HCT116 (cell line): ENCODE data around the gene RND1. TPM values are rescaled to one million over a fixed set of nuclear protein-coding genes. Genes with fewer than 3 reads are reported as not detected.

Experiments
- ATAC-seq: fragments of 200-7000 bp; cut with Tn5 transposase; 2 replicates; pipeline ENCODE4 v1.9.1; 2020; ENCODE audit warnings: mild to moderate bottlenecking, moderate library complexity
- BruUV-seq: library from RNA; stranded (reverse); fragments of 400-500 nt; replicated peaks from 2 replicates; lab custom pipeline; 2021; lab: Mats Ljungman, UMichigan
- CTCF ChIA-PET: fragments of 300-600 bp; sonication (Branson Sonifier 250); formaldehyde crosslinking; loops from one replicate; lab custom pipeline; 2021; ENCODE audit warnings: antibody characterized with exemption; lab: Charles Lee
- POLR2A ChIA-PET: fragments of 300-600, 350-600 bp; sonication (Branson Sonifier 250); formaldehyde crosslinking; loops from one replicate; lab custom pipeline; 2021; ENCODE audit warnings: antibody characterized with exemption; lab: Charles Lee
- RAD21 ChIA-PET, 2 experiments: fragments of 300-600 bp; sonication (Branson Sonifier 250); formaldehyde crosslinking; loops; one replicate each; lab custom pipeline; 2023; ENCODE audit warnings: low total read pairs in 2 of 2; ENCODE audit not compliant: uncharacterized antibody in 2 of 2, unreplicated experiment in 2 of 2, low non-redundant PET in 1 of 2; lab: Charles Lee
- DNase-seq: peaks from one replicate; pipeline ENCODE4 v3.0.0-alpha.2; 2010; ENCODE audit warnings: low read depth, low spot score
- H2AFZ ChIP-seq: fragments of 200-600 bp; shearing (Covaris generic), sonication (generic); 2 replicates; pipeline ENCODE4 v1.6.1; 2017; ENCODE audit warnings: low read depth, mixed run types, mixed read lengths, antibody characterized with exemption, low read length; ENCODE audit not compliant: poor library complexity, severe bottlenecking
- H3K27ac ChIP-seq: 2 replicates; pipeline ENCODE4 v1.5.1; 2012; ENCODE audit warnings: low read depth, low read length
- H3K27me3 ChIP-seq: fragments of 200-600 bp; sonication (generic); 2 replicates; pipeline ENCODE4 v1.6.1; 2016; ENCODE audit warnings: mixed run types, low read length, mixed read lengths; ENCODE audit not compliant: insufficient read depth
- H3K36me3 ChIP-seq, 2 experiments: fragments of 200-500 bp in 1 of 2; fragments of 200-600 bp in 1 of 2; sonication (Bioruptor generic) in 1 of 2; sonication (generic) in 1 of 2; 2 replicates each; pipeline versions ENCODE4 v1.5.1 to v1.6.1; 2014 to 2016; ENCODE audit warnings: low read length in 2 of 2, inconsistent platforms in 1 of 2, mixed read lengths in 1 of 2, mixed run types in 1 of 2; ENCODE audit not compliant: insufficient read depth in 2 of 2, control insufficient read depth in 1 of 2
- H3K4me1 ChIP-seq, 2 experiments: fragments of 200-600 bp in 1 of 2; sonication (generic) in 1 of 2; 2 replicates each; pipeline versions ENCODE4 v1.5.1 to v1.6.1; 2012 to 2017; ENCODE audit warnings: low read length in 2 of 2, inconsistent platforms in 1 of 2, mild to moderate bottlenecking in 1 of 2, mixed read lengths in 1 of 2, mixed run types in 1 of 2, moderate library complexity in 1 of 2; ENCODE audit not compliant: insufficient read depth in 2 of 2, control insufficient read depth in 1 of 2
- H3K4me2 ChIP-seq: fragments of 200-600 bp; sonication (generic); 2 replicates; pipeline ENCODE4 v1.6.1; 2017; ENCODE audit warnings: mixed run types, low read length, mixed read lengths
- H3K4me3 ChIP-seq, 2 experiments: fragments of 200-600 bp in 1 of 2; sonication (generic) in 1 of 2; replicated peaks in 1 of 2; 2 replicates each; pipeline ENCODE4 v1.5.1; 2011 to 2016; ENCODE audit warnings: low read length in 2 of 2, control low read depth in 1 of 2, low read depth in 1 of 2, mild to moderate bottlenecking in 1 of 2, mixed read lengths in 1 of 2, mixed run types in 1 of 2
- H3K79me2 ChIP-seq: fragments of 200-600 bp; sonication (generic); 2 replicates; pipeline ENCODE4 v1.6.1; 2017; ENCODE audit warnings: mild to moderate bottlenecking, mixed run types, low read length, moderate library complexity, mixed read lengths; ENCODE audit not compliant: insufficient read depth
- H3K9ac ChIP-seq: fragments of 200-600 bp; sonication (generic); 2 replicates; pipeline ENCODE4 v1.6.1; 2016; ENCODE audit warnings: low read length, mixed read lengths
- H3K9me2 ChIP-seq: fragments of 200-600 bp; sonication (generic), shearing (Covaris generic); 2 replicates; pipeline ENCODE4 v1.6.1; 2017; ENCODE audit warnings: mixed run types, mild to moderate bottlenecking, moderate library complexity; ENCODE audit not compliant: insufficient read depth
- H3K9me3 ChIP-seq, 2 experiments: fragments of 200-500 bp in 1 of 2; fragments of 200-600 bp in 1 of 2; sonication (Bioruptor generic) in 1 of 2; sonication (generic) in 1 of 2; 2 replicates each; pipeline ENCODE4 v1.6.1; 2014 to 2017; ENCODE audit warnings: low read length in 2 of 2, mixed read lengths in 2 of 2, inconsistent platforms in 1 of 2, low read depth in 1 of 2, mild to moderate bottlenecking in 1 of 2, mixed run types in 1 of 2, moderate library complexity in 1 of 2; ENCODE audit not compliant: control insufficient read depth in 1 of 2, insufficient read depth in 1 of 2
- H4K20me1 ChIP-seq: fragments of 200-600 bp; sonication (generic), shearing (Covaris generic); 2 replicates; pipeline ENCODE4 v1.6.1; 2017; ENCODE audit warnings: mixed run types, mild to moderate bottlenecking, moderate library complexity; ENCODE audit not compliant: insufficient read depth
- ATF3 ChIP-seq: IDR thresholded peaks from 2 replicates; pipeline ENCODE4 v1.6.1; 2012
- EGR1 ChIP-seq: IDR thresholded peaks from 2 replicates; pipeline ENCODE4 v1.6.1; 2012; ENCODE audit warnings: low read depth
- ELF1 ChIP-seq: IDR thresholded peaks from 2 replicates; pipeline ENCODE4 v1.6.1; 2012; ENCODE audit warnings: low read depth, borderline replicate concordance
- EZH2phosphoT487 ChIP-seq: fragments of 200-600 bp; IDR thresholded peaks from 2 replicates; pipeline ENCODE4 v1.6.1; 2018; ENCODE audit warnings: antibody characterized with exemption, borderline replicate concordance
- FOSL1 ChIP-seq: IDR thresholded peaks from 2 replicates; pipeline ENCODE4 v1.6.1; 2012; ENCODE audit warnings: low read depth
- RAD21 ChIP-seq: IDR thresholded peaks from 2 replicates; pipeline ENCODE4 v1.6.1; 2012; ENCODE audit warnings: low read depth, mild to moderate bottlenecking
- REST ChIP-seq: IDR thresholded peaks from 2 replicates; pipeline ENCODE4 v1.6.1; 2012; ENCODE audit warnings: low read depth
- TCF7L2 ChIP-seq: IDR thresholded peaks from 2 replicates; pipeline ENCODE4 v1.7.0; 2011; ENCODE audit warnings: borderline replicate concordance, inconsistent platforms; ENCODE audit not compliant: insufficient read depth, insufficient read length; ENCODE audit errors: extremely low read depth
- YY1 ChIP-seq: IDR thresholded peaks from 2 replicates; pipeline ENCODE4 v1.6.1; 2011; ENCODE audit warnings: low read length, low read depth, moderate library complexity, mild to moderate bottlenecking; ENCODE audit not compliant: insufficient replicate concordance; ENCODE audit errors: extremely low read depth
- ZBTB33 ChIP-seq: IDR thresholded peaks from 2 replicates; pipeline ENCODE4 v1.6.1; 2011; ENCODE audit warnings: mild to moderate bottlenecking, low read length, moderate library complexity; ENCODE audit not compliant: insufficient replicate concordance; ENCODE audit errors: extremely low read depth
- intact Hi-C: fragments of 100-400 bp; cut with micrococcal nuclease; formaldehyde crosslinking; loops from 2 replicates; pipeline ENCODE4 v1.10.0; 2022
- total RNA-seq: library from RNA; stranded (reverse); gene quantifications from one replicate; pipeline ENCODE4 v1.2.1, GENCODE V29; 2021; ENCODE audit not compliant: unreplicated experiment

The RND1 gene
- total RNA-seq, 1 experiment from 2014 or later = 2.0 TPM

- peaks cover under 1% of the 10 kb centered on the region; the same call in 1 of the 2 replicates for H3K27me3 ChIP-seq
- no peak overlapping the region for H2AFZ ChIP-seq
- POLR2A ChIA-PET = no interaction called here
- no peak for ATAC-seq
- no peaks in the 10 kb centered on the region for H3K36me3 ChIP-seq
- RAD21 ChIA-PET = no interaction called here
- H3K27ac ChIP-seq = no peak overlapping the region
- H3K79me2 ChIP-seq = no peaks in the 10 kb centered on the region
- BruUV-seq = no TSS peak
- intact Hi-C loops = no loop called here
- no peak overlapping the region for H3K9ac ChIP-seq
- H4K20me1 ChIP-seq = no peaks in the 10 kb centered on the region
- H3K9me2 ChIP-seq = no peaks in the 10 kb centered on the region
- TF ChIP-seq EZH2phosphoT487 (no peak), ATF3 (no peak), ELF1 (no peak), ZBTB33 (no peak), RAD21 (no peak), FOSL1 (no peak), TCF7L2 (no peak)
- DNase-seq = no peak
- H3K9me3 ChIP-seq = no peaks in the 10 kb centered on the region
- H3K4me2 ChIP-seq = no peak overlapping the region
- peaks cover 3 to 18% of the 10 kb centered on the region in 2 experiments; a peak in 2 of 4 replicates for H3K4me1 ChIP-seq
- H3K4me3 ChIP-seq = no peak overlapping the region
- CTCF ChIA-PET = no interaction called here
Observed at GRCh38 chr12:48869191-48869590, 3.5 kb upstream of the RND1 start.

GRCh38 chr12:48868451-48868850, 2.8 kb upstream of the RND1 start:
- Histone ChIP-seq H4K20me1 (no peaks in the 10 kb centered on the region), H3K9me3 (no peaks in the 10 kb centered on the region), H2AFZ (no peak overlapping the region), H3K9me2 (no peaks in the 10 kb centered on the region), H3K36me3 (no peaks in the 10 kb centered on the region), H3K27me3 (peaks cover 4% of the 10 kb centered on the region; the same call in 1 of the 2 replicates), H3K27ac (no peak overlapping the region), H3K4me2 (no peak overlapping the region), H3K4me1 (peaks cover 3 to 18% of the 10 kb centered on the region in 2 experiments; a peak in 2 of 4 replicates), H3K79me2 (no peaks in the 10 kb centered on the region), H3K4me3 (no peak overlapping the region), H3K9ac (no peak overlapping the region)
- ChIA-PET RAD21 (no interaction called here), POLR2A (no interaction called here), CTCF (interaction anchor here (0.8 to 2.4 kb wide), 3 partner anchors 15 to 22 kb away, joined by 4 to 11 read pairs (median 7); no protein-coding TSS in a partner anchor)
- no peak for ATAC-seq
- no TSS peak for BruUV-seq
- DNase-seq = no peak
- intact Hi-C loops = no loop called here
- TF ChIP-seq EZH2phosphoT487 (no peak), TCF7L2 (no peak), REST (no peak), FOSL1 (no peak), ZBTB33 (no peak), YY1 (no peak), EGR1 (no peak)
